IgD-negative memory B cell (primary cell): ENCODE data around the gene GGT6. TPM values are rescaled to one million over a fixed set of nuclear protein-coding genes. Genes with fewer than 3 reads are reported as not detected.

Experiments used
- H3K27ac Mint-ChIP-seq, 3 donors: one replicate each; pipeline ENCODE4 v1.8.0; 2020 to 2022; ENCODE audit warnings: mild to moderate bottlenecking in 3 of 3, mixed read lengths in 3 of 3, moderate library complexity in 1 of 3
- H3K27me3 Mint-ChIP-seq: one replicate; pipeline ENCODE4 v1.8.0; 2021; ENCODE audit warnings: mixed read lengths
- H3K36me3 Mint-ChIP-seq: one replicate; pipeline ENCODE4 v1.8.0; 2020; ENCODE audit warnings: mild to moderate bottlenecking, mixed read lengths
- H3K4me1 Mint-ChIP-seq, 3 donors: one replicate each; pipeline ENCODE4 v1.8.0; 2020 to 2022; ENCODE audit warnings: mixed read lengths in 3 of 3, mild to moderate bottlenecking in 1 of 3
- H3K4me3 Mint-ChIP-seq, 4 donors: one replicate each; pipeline ENCODE4 v1.8.0; 2020 to 2022; ENCODE audit warnings: mild to moderate bottlenecking in 4 of 4, mixed read lengths in 4 of 4, moderate library complexity in 3 of 4
- H3K9me3 Mint-ChIP-seq, 3 donors: one replicate each; pipeline ENCODE4 v1.8.0; 2020 to 2021; ENCODE audit warnings: mixed read lengths in 3 of 3, mild to moderate bottlenecking in 1 of 3
- polyA plus RNA-seq: library from polyadenylated mRNA; unstranded; fragments of 300-500 nt; fragmentation: Illumina TruSeq; gene quantifications from one replicate; pipeline ENCODE4 v1.2.3, GENCODE V29; 2021

The GGT6 gene
- polyA plus RNA-seq, 1 donor from 2014 or later = not detected

- H3K4me3 Mint-ChIP-seq = peak overlapping the region; percentile 93 to 99 (median 96)
- peaks cover 16 to 21% (median 18%) of the 10 kb centered on the region in 3 donors for H3K4me1 Mint-ChIP-seq
- peak overlapping the region; percentile 83 to 98 (median 94) for H3K27ac Mint-ChIP-seq
- H3K36me3 Mint-ChIP-seq = peaks cover 2% of the 10 kb centered on the region
- H3K9me3 Mint-ChIP-seq = no peaks in the 10 kb centered on the region
- H3K27me3 Mint-ChIP-seq = no peaks in the 10 kb centered on the region
These were observed 4.3 kb downstream of the GGT6 start for GRCh38 chr17:4555873-4556759.

GRCh38 chr17:4554997-4555799 is 5.2 kb downstream of the GGT6 start, which contains the start of gene MYBBP1A:
MYBBP1A (minus strand) TSS chr17:4555384; CDS start chr17:4555324, 60 bp downstream.
- Mint-ChIP-seq H3K27me3 (no peaks in the 10 kb centered on the region), H3K36me3 (peaks cover 2% of the 10 kb centered on the region), H3K4me1 (peaks cover 16 to 21% (median 17%) of the 10 kb centered on the region in 3 donors), H3K9me3 (no peaks in the 10 kb centered on the region), H3K4me3 (peak within 1 kb of the TSS; percentile 93 to 99 (median 96)), H3K27ac (peak within 1 kb of the TSS; percentile 83 to 98 (median 94))

DNA sequence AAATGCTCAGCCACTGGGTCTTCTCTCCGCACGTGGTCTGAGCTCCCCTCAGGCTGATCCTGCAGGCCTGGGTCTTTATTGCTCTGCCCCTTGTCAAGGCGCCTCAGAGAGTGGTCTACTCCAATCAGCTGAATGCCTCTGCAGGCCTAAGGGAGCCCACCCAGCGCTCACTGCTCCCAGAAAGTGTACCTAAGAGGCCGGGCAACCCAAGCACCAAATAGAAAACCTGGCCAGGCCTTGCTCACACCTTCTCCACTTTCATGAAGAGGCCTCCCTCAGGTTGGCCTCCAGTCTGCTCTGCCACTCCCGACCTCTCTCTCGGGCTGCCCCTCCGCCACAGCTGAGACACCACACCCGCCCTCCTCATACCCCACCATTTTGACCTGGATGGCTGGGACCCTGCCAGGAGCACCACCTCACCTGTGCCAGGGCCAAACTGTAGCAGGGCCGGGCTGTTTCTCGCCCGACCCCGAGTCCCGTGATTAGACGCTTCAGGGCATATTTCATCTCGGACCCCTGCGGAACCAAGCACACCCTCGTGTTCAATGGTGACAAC is 5.9 kb downstream of the GGT6 start:
- Mint-ChIP-seq H3K9me3 (no peaks in the 10 kb centered on the region), H3K4me1 (peaks cover 16 to 21% (median 17%) of the 10 kb centered on the region in 3 donors), H3K27ac (peak overlapping the region in 2 of 3 donors; percentile 83 to 98), H3K27me3 (no peaks in the 10 kb centered on the region), H3K4me3 (peak overlapping the region; percentile 93 to 99 (median 96)), H3K36me3 (peaks cover 2% of the 10 kb centered on the region)

DNA sequence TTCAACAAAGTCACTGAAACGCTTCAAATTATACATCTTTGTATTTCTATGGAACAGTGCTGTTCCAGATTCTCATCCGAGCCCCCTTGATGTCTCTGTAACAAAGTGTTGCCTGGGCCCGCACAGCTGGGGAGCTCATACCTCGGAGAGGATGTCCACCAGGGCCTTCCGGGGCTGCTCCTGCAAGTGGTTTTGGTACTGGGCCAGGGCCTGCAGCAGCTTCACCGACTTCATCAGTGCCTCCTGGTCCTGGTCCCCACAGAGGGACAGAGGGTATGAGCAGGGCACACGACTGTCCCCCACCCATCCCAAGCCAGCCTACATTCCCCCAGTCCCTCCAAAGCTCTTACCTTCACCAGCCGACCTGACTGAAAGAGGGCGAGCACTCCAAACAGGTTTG is 6.7 kb downstream of the GGT6 start:
- peaks cover 2% of the 10 kb centered on the region for H3K36me3 Mint-ChIP-seq
- no peaks in the 10 kb centered on the region for H3K9me3 Mint-ChIP-seq
- H3K27me3 Mint-ChIP-seq = no peaks in the 10 kb centered on the region
- no peak overlapping the region for H3K27ac Mint-ChIP-seq
- H3K4me1 Mint-ChIP-seq = peaks cover 16 to 21% (median 17%) of the 10 kb centered on the region in 3 donors
- H3K4me3 Mint-ChIP-seq = peak overlapping the region; percentile 80 to 93 (median 90)

DNA sequence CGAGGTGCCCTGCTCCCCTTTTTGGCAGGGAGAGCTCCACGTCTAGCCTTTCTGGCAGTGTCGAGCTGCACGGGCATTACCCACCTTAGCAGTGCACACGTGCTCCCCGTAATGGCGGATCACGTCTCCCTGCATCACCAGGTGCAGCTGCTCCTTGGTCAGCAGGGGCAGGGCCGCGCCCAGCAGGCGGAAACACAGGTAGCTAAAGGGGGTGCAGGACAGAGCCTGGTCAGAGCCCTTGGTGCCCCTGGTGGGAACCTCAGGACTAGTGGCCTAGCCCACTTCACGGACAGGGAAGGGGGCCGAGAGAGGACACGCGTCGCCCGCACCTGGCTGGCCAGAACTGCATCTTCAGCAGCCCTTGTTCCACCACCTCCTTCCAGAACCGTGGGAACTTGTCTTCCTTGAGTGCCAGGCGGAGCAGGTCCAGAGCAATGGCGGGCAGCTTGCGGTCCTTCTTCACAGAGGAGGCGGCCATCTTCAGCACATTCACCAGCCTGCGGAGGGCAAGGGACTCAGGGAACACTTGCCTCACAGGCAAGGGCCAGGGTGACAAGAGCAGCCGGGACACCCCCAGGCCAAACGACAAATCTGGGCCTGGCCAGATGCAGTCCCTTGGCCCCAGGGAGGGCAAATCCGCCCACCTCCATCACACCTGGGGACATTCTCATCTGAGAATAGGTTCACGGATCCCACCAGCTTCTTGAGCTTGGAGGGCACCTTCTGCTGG is 8.4 kb downstream of the GGT6 start:
- Mint-ChIP-seq H3K9me3 (no peaks in the 10 kb centered on the region), H3K27ac (no peak overlapping the region), H3K4me1 (peaks cover 14 to 21% (median 16%) of the 10 kb centered on the region in 3 donors), H3K4me3 (peak overlapping the region in 1 of 4 donors; percentile 32), H3K27me3 (no peaks in the 10 kb centered on the region), H3K36me3 (peaks cover 2% of the 10 kb centered on the region)

- no peaks in the 10 kb centered on the region for H3K9me3 Mint-ChIP-seq
- H3K4me3 Mint-ChIP-seq = no peak overlapping the region
- peaks cover 2% of the 10 kb centered on the region for H3K36me3 Mint-ChIP-seq
- H3K27ac Mint-ChIP-seq = no peak overlapping the region
- H3K4me1 Mint-ChIP-seq = peaks cover 13 to 18% (median 16%) of the 10 kb centered on the region in 3 donors
- H3K27me3 Mint-ChIP-seq = no peaks in the 10 kb centered on the region
These were observed 9.2 kb downstream of the GGT6 start for GRCh38 chr17:4551141-4551540.

GRCh38 chr17:4550534-4551039 is 9.8 kb downstream of the GGT6 start:
- Mint-ChIP-seq H3K27me3 (no peaks in the 10 kb centered on the region), H3K4me1 (peaks cover 9 to 13% (median 12%) of the 10 kb centered on the region in 3 donors), H3K27ac (no peak overlapping the region), H3K9me3 (no peaks in the 10 kb centered on the region), H3K36me3 (peaks cover under 1% of the 10 kb centered on the region), H3K4me3 (no peak overlapping the region)

- no peak overlapping the region for H3K27ac Mint-ChIP-seq
- H3K27me3 Mint-ChIP-seq = no peaks in the 10 kb centered on the region
- no peak overlapping the region for H3K4me3 Mint-ChIP-seq
- H3K36me3 Mint-ChIP-seq = no peaks in the 10 kb centered on the region
- H3K4me1 Mint-ChIP-seq = peaks cover 6 to 12% (median 7%) of the 10 kb centered on the region in 3 donors
- no peaks in the 10 kb centered on the region for H3K9me3 Mint-ChIP-seq
These were observed 10.4 kb downstream of the GGT6 start for GRCh38 chr17:4549781-4550533.

DNA sequence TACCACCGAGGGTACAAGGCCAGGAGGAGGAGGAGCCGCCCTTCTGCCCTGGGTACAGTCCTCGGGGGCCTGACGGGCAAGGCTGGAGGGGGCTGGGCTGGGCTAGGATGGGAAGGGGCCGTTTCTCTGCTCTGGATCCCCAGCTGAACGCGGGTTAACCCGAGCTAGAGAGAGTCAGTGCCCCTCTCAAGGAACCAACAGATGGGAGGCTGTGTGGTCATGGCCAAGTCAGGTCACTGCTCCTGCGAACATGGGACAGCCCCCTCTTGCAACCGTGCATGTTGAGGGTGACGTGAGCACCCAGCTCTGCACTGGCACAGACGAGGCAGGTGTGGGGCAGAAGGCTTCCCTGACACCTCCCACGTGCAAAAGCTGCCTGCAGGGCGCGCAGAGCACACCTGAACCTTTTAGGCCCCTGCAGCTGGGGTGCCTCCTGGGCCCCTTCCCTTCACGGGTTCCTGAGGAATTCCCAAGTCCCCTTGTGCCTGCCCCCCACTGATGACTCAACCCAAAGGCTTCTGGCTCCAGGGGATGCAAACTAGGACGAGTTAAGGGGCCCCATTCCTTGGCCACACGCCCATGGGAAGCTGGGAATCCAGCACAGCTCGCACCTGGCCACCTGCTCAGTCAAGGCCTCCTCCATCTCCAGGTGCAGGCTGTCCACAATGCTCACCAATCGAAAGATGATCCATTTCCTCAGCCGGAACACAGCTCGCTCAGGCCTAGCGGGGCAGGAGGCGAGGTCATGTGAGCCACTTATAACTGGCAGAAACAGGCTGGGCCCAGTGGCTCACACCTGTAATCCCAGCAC is 11.5 kb downstream of the GGT6 start:
- Mint-ChIP-seq H3K27ac (no peak overlapping the region), H3K27me3 (no peaks in the 10 kb centered on the region), H3K9me3 (no peaks in the 10 kb centered on the region), H3K36me3 (no peaks in the 10 kb centered on the region), H3K4me1 (peaks cover 0 to 4% (median 2%) of the 10 kb centered on the region in 3 donors), H3K4me3 (no peak overlapping the region)

DNA sequence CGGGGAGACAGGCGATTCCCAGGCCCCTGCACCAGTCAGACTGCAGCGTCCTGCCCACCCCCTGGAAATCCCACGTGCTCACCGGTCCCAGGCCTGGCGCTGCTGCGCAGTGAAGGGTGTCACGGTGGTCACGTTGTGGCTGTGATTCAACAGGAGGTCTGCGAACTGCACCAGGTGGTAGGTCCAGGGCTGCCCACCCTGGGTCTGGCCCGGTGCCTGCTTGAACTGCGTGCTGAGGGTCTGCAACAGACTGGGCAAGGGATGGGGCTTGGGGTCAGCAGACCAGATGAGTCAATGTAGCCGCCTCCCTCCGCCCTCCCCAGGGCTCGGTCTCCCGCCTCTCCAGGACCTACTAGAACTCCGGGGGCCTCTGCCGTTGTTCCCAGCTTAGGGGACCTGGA is 12.3 kb downstream of the GGT6 start:
- Mint-ChIP-seq H3K4me3 (no peak overlapping the region), H3K4me1 (peaks cover 0 to 3% (median 2%) of the 10 kb centered on the region in 3 donors), H3K9me3 (no peaks in the 10 kb centered on the region), H3K36me3 (no peaks in the 10 kb centered on the region), H3K27ac (no peak overlapping the region), H3K27me3 (no peaks in the 10 kb centered on the region)

- Mint-ChIP-seq H3K36me3 (no peaks in the 10 kb centered on the region), H3K27me3 (no peaks in the 10 kb centered on the region), H3K9me3 (no peaks in the 10 kb centered on the region), H3K27ac (peak overlapping the region in 1 of 3 donors; percentile 19), H3K4me3 (no peak overlapping the region), H3K4me1 (peaks cover 0 to 3% (median 2%) of the 10 kb centered on the region in 3 donors)
These were observed 13.1 kb downstream of the GGT6 start for GRCh38 chr17:4547118-4547906.

DNA sequence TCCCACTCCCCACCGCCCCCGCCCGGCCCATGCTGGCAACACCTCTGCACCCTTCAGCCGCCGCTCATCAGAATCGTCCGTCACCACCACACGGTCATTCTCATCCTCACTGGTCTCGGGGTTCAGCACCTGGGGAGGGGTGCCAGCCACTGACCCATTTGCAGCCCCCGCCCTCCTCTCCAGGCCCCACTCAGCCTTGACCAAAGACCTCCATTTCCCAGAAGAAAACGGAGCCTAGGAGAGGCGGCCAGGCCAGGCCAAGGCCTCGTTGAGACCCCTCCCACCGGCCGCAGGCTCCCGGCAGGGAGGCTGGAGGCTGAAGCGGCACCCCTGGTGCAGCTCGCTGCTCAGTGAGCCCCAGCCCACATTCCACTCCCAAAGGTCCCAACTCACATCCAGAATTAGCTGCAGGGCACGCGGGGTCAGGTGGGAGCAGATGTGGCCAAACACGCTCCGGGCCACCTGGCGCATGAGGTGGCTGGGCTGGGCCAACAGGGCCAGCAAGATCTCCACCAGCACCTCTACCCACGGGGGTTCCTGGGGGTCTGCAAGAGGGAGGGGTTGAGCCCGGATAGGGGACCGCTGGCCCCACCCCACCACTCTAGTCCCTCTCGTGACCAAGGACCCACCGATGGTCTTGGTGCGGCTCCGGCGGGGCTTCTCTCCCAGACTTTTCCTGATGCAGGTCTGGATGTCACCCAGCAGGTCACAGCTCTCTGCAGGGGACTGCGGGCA is 15.0 kb downstream of the GGT6 start:
- H3K27me3 Mint-ChIP-seq = no peaks in the 10 kb centered on the region
- H3K27ac Mint-ChIP-seq = no peak overlapping the region
- no peaks in the 10 kb centered on the region for H3K36me3 Mint-ChIP-seq
- no peaks in the 10 kb centered on the region for H3K4me1 Mint-ChIP-seq
- no peak overlapping the region for H3K4me3 Mint-ChIP-seq
- no peaks in the 10 kb centered on the region for H3K9me3 Mint-ChIP-seq
